HG03196 (cell line): ENCODE data around the gene SMAD7.

Experiments used
- ATAC-seq: cut with Tn5 transposase; IDR thresholded peaks from one replicate; pipeline ENCODE4 v1.9.1; 2021; ENCODE audit not compliant: unreplicated experiment

SMAD7 gene

DNA sequence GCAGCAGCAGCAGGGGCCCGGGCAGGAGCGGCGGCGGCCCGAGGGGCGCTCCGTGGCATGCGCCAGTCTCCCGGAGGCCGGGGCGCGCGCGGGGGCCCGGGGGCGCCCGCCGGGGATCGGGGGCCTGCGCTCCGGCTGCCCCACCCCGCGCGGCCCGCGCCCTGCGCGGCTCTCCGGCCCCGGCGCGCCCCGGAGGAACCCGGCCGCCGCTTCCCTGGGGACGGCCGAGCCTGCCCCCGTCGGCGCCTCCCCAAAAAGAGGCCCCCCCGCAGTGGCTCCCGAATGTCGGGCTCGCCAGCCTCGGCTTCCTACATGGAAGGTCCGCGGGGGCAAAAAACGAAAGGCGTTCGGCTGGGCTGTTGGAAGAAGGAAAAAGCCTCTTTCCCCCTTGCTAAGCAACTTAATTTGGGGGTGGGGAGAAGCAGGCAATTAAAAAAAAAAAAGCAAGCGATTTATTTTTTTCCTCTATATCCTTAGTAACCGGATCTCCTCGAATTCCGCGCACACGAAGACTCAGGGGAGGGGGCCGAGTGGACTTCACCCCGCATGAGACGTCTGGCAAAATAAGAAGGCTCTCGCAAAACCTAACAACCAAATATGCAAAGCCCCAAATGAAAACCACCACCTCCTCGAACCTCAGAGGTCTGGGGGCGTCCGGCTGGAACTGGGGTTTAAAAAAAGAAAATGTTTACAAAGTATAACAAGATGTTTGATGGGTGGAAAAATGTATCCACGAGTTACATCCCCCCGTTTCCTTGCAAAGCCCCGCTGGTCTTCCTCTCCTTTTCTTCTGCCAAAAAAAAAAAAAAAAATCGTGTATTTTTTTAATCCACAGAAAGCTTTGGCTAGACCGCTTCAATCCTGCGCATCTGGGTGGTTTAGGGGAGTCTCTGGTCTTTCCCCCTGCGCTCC lies at the start of gene SMAD7:
TSS of gene SMAD7 (minus strand) at position 430 of the 912 bp plus-strand sequence. CDS start 541 bp downstream, outside the sequence.
- no peak for ATAC-seq

DNA sequence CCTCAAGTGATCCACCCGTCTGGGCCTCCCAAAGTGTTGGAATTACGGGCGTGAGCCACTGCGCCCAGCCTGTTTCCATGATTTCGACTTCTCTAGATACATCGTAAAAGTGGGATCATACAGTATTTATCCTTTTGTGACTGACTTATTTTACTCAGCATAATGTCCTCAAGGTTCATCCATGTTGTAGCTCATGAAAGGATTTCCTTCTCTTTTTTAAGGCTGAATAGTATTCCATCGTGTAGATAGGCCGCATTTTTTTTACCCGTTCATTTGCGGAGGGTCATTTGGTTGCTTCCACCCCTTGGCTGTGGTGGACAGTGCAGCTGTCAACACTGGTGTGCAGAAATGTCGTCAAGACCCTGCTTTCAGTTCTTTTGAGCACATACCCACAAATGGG lies 48.8 kb upstream of the SMAD7 start:
- no peak for ATAC-seq

DNA sequence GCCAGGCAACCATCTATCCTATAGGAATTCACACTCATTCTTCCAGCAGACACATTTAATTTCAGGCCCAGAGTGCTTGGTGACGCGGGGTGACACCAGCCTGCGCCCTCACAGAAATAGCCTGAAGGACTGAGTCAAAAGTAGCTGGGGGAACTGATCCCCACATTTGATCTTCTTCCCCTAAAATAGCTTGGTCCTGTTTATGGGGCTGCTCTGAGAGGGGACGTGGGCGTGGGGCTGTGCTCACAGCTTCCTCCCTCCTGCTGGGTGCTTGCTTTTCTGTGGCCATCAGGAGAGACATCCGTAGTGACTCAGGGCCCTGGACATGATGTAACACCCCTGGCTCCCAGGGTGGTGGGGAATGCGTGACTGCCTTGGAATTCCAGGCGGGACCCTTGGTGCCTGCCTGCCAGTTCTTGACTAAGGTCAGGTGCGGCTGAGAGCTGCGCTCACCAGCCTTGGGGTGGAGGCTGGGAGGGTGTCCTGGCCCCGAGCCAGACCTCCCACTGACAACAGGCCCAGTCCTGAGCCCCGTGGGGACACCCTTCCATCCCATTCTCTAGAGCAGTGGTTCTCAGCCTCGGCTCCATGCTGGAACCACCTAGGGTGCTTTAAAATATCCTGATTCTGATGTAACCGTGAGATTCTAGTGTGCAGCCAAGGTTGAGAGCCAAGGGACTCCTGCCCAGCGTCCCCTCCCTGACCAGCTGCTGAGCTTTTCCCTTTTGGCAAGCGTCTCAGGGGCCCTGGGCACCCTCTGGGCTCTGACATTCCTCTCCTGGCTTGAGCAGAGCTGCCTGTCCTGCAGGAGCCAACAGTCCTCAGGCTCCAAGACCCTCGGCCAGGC lies 47.4 kb upstream of the SMAD7 start:
- ATAC-seq: no peak

DNA sequence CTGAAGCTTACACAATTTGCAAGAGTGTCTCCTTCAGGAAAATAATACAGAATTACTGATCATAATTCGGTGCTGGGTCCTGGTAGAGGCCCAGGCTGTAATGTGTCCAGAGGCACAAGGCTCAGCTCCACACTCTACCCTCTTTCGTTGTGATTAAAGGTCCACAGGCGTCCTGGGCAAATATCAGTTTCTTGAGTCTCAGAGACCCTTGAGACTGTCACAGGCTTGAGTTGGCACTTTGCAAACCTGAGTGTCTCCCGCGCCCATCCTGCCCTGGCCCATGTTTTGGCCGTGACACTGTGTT lies 46.9 kb upstream of the SMAD7 start:
- no peak for ATAC-seq

DNA sequence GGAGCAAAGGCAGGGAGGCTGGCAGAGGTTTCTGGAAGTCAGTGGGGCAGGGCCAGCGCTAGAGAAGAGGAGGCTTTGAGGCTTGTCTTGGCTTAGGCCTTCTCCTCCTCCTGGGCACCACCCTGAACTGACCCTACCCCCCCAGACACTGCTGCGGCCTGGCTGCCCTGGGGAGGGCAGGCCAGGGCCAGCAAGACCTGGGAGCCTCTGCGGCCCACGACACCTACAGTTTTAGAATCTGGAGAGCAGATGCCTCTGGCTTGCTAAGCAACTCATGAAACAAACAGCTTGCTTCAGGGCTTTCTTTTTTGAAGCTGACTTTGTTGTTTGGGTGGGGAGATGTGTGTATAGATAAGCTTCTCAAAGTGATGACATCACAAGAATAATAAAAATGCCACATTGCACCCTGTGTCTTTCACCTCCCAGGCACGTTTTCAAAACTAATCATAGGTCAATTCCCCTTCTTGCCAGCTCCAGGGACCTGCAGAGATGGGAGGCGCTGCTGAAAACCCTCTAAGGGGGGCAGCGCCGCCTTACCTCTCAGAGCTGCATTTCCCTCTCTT lies 46.2 kb upstream of the SMAD7 start:
- no peak for ATAC-seq

DNA sequence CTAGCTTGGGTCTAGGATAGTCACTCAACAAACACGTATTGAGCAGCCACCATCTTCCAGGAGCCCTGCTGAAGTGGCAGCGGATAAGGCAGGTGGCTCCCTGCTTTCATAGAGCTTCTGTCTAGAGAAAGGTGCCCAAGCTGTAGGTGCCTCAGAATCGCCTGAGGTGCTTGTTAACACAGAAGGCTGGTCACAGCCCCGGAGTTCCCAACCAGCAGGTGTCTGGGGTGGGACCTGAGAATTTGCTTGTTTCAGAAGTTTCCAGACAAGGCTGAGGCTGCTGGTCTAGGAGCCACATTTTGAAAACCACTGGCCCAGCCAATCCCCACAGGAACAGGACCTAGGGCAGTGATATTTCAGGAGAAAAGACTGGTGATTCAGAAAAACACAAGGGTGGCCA lies 45.3 kb upstream of the SMAD7 start:
- ATAC-seq: no peak

DNA sequence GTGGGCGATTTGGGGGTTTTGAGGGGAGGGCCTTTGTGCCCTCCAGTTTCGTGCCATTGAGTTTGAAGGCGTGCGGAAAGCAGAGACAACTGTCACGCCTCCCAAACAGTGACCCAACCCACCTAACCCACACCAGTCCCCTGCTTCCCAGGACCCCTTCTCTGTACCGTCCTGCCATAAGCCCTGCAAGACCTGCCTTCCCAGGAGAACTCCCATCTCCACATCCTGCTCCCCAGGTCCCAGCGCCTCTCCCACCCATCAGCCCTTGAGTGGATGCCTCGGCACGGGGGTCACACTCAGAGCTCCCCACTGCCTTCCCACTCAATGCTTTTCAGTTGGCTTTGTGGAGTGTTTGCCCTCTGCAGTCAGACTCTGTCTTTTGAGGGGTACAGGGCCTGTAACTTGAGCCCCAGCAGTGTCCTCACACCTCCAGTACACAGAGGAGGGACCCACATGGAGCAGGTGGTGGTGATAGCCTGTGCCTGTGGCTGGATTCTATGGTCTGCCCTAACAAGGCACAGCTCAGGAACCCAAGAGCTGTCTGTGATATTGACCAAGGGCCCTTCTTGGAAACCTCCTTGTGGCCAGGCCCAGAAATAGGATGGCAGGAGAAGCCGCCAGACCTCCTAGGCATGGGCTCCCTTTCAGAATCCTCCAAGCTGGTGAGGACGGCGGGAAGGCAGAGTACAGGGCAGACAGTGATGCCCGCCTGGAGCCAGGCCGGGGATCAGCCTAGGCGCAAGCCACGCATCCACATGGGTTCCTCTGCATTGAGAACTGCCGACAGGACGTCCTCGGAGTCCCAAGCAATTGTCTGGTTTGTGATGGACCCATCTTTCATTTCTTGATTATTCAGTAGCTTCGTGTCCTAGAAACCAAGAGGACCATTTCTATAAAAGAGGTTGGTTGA lies 44.4 kb upstream of the SMAD7 start:
- no peak for ATAC-seq

DNA sequence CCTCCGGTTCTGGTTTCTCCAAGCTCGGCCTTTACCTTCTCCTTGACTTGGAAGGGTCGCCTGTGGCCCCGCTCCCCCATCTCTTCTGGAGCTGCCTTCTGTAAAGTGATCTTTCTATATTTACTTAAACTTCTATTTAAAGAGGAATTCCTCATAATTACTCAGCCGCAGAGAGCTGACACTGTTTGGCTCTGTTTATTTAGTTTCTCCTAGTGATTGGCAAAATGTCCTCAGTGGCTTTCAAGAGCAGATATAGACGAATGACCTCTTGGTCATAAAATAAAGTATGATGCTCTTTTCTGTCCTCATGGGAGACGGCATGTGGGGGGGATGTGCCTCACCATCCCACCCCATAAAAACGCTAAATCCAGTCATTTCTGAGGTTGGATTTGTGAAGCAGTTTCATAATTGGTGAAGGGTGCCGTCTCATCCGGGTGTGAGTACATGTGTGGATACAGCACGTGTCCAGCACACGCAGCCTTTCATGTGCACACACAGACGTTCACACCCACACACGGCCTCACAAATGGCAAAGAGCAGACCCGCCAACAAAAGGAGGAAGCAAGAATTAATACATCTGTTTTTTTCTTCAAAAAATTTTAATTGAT lies 43.4 kb upstream of the SMAD7 start:
- no peak for ATAC-seq

DNA sequence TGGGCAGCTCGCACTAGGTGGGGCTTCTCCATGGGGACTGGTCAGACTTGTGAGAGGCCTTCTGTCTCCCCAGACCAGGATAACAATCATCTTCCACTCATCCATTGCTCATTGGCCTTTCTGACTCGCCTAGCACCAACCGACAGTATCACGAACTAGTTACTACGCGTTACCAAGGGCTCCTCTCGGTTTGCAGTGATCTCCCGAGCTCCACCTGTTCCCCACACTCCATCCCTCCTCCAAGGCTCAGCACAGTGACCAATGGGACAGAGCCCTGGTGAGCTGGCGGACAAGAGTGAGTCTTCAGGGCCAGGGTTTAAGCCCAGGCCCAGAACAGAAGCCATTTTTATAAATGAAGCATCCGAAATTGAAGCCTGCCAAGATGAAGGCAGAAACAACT lies 42.8 kb upstream of the SMAD7 start:
- ATAC-seq: no peak

DNA sequence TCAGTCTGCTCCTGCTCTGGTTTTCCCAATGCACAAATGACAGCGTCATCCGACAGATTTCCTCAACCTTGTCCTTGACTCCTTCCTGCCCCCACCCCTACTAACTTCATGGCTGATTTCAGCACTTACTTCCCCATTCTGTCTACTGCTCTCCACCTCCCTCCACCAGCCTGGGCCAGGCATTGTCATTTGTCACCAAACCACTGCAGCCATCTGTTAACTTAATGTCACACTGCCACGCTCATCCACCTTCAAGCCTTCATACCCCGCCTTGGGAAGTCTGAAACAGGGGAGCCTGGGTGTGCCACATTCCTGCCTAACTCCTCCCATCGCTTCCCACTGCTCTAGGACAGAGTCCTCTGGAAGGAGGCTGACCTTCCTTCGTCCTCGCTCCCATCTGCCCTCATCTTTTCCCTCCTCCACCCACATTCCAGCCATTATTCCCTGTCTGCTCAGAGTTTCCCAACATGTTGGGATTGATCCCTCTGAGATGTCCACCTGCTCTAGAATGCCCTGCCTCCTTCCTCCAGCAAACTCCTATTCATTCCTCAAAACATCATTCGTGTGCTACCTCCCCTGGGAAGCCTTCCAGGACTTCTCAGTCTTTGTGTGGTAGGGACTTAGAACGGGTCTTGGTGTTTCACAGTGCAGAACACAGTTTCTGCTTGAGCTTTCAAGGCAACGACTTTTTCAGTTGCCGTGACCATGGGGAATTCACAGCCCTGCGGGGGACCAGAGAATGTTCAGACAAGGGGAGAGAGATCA lies 42.2 kb upstream of the SMAD7 start:
- no peak for ATAC-seq

DNA sequence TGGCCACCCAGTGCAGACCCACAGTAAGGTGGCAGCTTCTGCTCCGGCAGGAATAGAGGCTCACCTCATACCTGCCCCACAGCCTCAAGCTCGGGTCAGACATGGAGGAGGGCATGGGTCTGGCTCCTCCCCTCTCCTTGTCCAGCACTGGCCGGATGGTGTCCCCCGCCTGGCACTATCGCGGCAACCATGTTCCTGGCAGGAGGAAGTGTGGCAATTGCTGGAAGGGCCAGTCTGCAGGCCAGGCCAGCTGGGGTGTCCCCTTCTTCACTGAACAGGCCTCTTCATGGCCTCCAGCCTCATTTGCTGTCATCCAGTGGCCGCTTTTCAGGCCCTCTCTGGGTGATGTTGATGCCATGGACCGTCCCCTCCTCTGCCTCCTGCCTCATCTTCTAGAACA lies 41.4 kb upstream of the SMAD7 start:
- no peak for ATAC-seq

DNA sequence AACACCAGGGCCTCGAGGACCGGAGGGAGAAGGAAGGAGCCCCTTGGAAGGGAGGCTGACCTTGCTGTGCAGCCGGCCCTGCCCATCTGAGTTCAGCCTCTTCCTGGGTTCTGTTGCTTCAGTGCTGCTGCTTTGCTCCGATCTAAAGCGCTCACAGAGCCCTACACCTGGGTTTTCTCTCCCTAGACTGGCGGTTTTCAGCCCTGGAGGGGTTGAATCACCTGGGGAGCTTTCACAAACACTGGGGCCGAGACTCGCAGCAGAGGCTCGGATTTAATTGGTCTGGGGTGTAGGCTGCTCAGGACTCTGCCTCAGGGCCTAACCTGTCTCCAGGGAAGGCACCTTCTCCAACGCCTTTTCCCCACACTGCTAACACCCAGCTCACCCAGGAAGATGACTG lies 40.9 kb upstream of the SMAD7 start:
- ATAC-seq: no peak

DNA sequence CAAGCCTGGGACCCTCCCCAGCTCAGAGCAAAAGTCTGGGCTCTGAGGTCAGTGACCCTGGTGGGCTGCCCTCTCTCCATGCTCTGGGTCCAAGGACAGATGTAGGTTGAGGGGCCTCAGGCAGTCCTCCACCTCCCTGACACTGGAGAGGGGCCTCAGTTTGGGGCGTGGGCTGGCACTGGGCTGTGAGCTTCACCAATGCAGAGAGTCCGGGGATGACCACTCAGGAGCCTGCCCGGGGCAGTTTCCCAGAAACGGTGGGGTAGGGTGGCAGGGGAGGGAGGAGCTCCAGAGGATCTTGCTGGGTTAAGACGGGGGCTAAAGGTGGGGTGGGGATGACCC lies 40.5 kb upstream of the SMAD7 start:
- no peak for ATAC-seq

DNA sequence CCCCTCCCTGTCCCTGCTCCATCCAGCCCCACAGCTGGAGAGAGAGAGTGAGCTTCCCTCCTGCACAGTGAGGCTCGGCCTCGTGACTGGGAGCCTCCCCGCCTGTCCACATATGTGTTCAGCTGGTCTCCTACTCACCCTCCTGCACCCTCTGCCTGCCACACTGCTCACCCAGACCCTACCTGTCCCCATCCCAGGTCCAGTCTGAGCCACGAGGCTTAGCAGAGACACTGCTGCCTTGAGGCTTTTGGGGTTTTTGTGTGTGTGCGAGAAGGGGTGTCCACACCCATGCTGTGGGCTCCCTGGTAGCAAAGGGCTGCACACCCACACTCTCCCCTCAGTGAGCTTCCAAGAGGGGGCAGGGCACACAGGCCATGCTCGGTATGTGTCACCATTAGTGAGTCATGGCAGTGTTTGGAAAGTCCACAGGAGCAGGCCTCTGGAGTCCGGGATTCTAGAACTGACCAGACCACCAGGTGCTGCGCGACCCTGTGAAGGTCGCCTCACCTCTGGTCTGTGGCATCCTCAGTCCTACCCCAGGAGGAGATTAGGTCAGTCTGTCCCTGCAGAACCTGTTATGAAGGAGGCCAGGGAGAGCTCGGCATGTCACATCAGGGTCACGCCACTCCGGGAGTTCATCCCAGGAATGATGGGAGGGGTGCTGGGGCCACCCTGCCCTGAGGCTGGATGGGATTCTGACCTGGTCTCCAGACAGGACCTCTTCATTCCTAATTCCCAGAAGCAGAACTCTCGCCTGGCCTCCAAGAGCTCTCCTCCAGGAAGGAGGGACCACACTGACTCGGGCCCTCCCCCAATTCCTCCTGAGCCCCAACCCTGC lies 39.9 kb upstream of the SMAD7 start:
- no peak for ATAC-seq

DNA sequence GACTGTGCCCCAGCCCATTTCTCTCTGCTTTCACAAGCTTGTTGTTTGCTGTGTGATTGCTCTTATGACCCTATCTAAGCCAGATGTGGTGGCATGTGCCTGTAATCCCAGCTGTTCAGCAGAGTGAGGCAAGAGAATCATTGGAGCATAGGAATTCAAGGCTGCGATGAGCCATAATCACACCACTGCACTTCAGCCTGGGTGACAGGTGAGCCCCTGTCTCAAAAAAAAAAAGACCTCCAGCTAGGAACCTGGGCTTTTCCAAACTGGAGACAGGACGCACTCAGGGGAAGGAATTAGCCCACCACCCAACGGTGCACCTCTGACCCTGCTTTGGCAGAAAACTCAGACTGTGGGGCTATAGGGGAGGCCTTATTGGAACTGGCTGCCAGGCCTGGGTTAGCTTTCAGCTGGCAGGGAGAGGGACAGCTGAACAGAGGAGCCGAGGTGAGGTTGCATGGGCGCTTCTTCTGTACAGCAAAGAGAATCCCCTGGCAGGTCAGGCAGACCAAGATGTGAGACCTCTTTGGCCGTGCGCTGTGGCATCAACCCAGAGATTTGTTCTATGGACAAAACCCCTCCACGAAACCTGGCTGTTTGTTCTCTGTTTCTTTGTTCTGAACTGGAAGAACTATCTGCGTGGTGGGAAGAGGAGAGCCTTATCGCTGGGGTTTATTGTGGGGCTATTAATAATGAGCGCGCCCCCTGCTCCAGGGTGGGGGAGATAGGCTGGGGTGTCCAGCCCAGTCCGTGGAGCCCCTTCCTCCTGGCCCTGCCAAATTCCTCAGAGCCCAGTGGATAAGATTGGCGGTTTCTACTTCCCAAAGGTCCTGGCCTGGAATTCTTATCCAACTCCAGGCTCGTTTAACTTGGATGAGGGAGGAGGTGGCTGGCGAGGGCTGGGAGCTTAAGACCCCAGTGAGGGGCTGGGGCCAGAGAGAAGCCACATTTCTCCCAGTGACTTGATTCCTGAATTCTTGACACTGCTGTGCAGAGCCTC lies 38.8 kb upstream of the SMAD7 start:
- ATAC-seq: no peak

- ATAC-seq: no peak
Observed at GRCh38 chr18:48988508-48989303, 37.9 kb upstream of the SMAD7 start.

DNA sequence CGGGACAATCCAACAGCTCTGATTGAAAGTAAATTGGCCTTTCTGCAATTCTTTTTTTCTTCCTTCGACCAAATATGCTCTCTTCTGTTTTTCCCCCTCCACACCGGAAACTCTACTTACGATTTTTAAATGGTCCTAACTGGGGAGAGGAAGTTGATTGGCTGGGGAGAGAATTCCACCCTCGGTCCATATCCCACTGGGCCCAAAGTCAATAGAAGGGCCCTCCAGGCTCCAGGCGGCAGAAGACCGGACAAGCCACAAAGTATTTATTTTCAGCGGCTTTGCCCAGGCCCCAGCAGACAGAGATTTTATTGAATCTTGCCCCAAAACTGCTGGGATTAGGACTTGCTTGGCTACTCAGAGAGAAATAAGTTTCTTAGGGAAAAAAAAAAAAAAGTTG lies 37.1 kb upstream of the SMAD7 start:
- ATAC-seq: no peak
